Memory B cell (primary cell): ENCODE results near the gene TCP10L.
"Not testable (repeated sequence)": the region's sequence is repeated elsewhere in the genome, so short reads cannot be mapped to it uniquely, and the experiment has no call there.

ENCODE experiments used
- ATAC-seq: fragments of 150-1000 bp; cut with Tn5 transposase; 2 replicates; pipeline ENCODE4 v1.10.0; 2021; ENCODE audit warnings: low read depth, mild to moderate bottlenecking, moderate library complexity
- DNase-seq, 2 donors: peaks; one replicate each; pipeline ENCODE4 v3.0.0; 2022; ENCODE audit warnings: low spot score in 2 of 2
- H3K27ac Mint-ChIP-seq: one replicate; pipeline ENCODE4 v1.8.0; 2022; ENCODE audit warnings: mild to moderate bottlenecking, moderate library complexity, mixed read lengths
- H3K27me3 Mint-ChIP-seq: one replicate; pipeline ENCODE4 v1.8.0; 2022; ENCODE audit warnings: mixed read lengths
- H3K36me3 Mint-ChIP-seq: one replicate; pipeline ENCODE4 v1.8.0; 2022; ENCODE audit warnings: mild to moderate bottlenecking, mixed read lengths
- H3K4me1 Mint-ChIP-seq: one replicate; pipeline ENCODE4 v1.8.0; 2022; ENCODE audit warnings: mixed read lengths
- H3K4me3 Mint-ChIP-seq: one replicate; pipeline ENCODE4 v1.8.0; 2022; ENCODE audit warnings: mild to moderate bottlenecking, moderate library complexity, mixed read lengths
- H3K9me3 Mint-ChIP-seq: one replicate; pipeline ENCODE4 v1.8.0; 2022; ENCODE audit warnings: mixed read lengths

Gene TCP10L

DNA sequence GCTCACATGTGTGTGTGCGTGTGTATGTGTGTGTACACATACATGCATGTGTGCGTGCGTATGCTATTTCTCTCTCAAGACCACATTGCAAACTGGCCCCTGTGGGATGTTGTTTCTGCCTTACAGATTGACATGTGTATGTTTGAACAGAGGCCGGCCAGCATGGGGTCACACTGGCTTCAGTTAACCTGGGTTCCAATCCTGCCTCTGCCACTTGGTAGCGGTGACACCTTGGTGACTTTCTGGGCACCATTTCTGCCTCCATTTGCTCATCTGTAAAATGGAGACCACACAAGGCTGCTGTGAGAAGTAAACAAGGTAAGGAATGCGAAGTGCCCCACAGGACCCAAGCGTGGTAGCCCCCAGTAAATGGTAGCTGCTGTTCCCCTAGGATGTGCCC, 51.7 kb downstream of the TCP10L start:
- Mint-ChIP-seq H3K27ac (no peak overlapping the region), H3K4me1 (peaks cover 2% of the 10 kb centered on the region), H3K9me3 (peaks cover 5% of the 10 kb centered on the region), H3K36me3 (peaks cover 3% of the 10 kb centered on the region), H3K4me3 (no peak overlapping the region), H3K27me3 (peaks cover 18% of the 10 kb centered on the region)
- ATAC-seq (no peak), DNase-seq (no peak)

DNA sequence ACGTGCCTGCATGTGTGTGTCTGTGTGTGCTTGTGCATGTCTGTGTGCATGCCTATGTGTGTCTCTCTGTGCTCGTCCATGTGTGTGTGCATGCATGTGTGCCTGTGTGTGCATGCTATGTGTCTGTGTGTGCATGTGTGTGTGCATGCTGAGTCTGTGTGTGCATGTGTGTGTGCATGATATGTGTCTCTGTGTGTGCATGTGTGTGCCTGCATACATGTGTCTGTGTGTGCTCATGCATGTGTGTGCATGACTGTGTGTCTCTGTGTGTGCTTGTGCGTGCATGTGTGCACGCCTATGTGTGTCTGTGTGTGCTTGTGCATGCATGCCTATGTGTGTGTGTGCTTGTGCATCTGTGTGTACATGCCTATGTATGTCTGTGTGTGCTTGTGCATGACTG, 52.3 kb downstream of the TCP10L start:
- no peak for ATAC-seq
- Mint-ChIP-seq H3K9me3 (peaks cover 5% of the 10 kb centered on the region), H3K27me3 (peaks cover 16% of the 10 kb centered on the region), H3K4me1 (no peaks in the 10 kb centered on the region), H3K36me3 (peaks cover 2% of the 10 kb centered on the region), H3K4me3 (no peak overlapping the region), H3K27ac (no peak overlapping the region)
- DNase-seq, result no peak

DNA sequence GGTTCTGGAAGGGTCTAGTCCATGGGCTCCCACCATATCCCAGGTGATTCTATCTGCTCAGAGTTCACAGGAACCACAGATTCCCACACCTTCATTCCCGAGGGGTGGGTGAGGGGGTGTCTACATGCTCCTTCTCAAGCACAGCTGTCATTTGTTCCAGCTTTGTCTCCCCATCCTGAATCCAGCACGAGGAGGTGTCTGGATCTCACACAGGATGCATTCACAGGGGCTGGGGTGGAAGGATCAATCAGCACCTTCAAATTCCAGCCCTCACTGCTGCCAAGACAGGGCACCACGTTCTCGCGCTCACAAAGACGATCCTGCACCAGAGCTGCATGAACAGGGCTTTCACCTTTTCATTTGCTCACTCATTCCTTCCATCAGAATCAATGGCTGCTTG, 52.7 kb downstream of the TCP10L start:
- no peak for ATAC-seq
- Mint-ChIP-seq H3K4me1 (no peaks in the 10 kb centered on the region), H3K9me3 (peaks cover 5% of the 10 kb centered on the region), H3K27ac (no peak overlapping the region), H3K36me3 (peaks cover 2% of the 10 kb centered on the region), H3K4me3 (no peak overlapping the region), H3K27me3 (peaks cover 16% of the 10 kb centered on the region)
- DNase-seq, result no peak

DNA sequence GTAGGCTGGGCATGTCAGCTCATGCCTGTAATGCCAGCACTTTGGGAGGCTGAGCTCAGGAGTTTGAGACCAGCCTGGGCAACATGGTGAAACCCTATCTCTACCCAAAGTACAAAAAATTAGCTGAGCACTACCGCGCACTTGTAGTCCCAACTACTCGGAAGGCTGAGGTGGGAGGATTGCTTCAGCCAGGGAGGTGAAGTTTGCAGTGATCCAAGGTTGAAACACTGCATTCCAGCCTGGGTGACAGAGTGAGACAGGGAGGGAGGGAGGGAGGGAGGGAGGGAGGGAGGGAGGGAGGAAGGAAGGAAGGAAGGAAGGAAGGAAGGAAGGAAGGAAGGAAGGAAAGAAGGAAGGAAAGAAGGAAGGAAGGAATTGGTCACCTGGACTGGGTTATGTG, 53.8 kb downstream of the TCP10L start:
- ATAC-seq, H3K9me3 Mint-ChIP-seq: not testable (repeated sequence)

DNA sequence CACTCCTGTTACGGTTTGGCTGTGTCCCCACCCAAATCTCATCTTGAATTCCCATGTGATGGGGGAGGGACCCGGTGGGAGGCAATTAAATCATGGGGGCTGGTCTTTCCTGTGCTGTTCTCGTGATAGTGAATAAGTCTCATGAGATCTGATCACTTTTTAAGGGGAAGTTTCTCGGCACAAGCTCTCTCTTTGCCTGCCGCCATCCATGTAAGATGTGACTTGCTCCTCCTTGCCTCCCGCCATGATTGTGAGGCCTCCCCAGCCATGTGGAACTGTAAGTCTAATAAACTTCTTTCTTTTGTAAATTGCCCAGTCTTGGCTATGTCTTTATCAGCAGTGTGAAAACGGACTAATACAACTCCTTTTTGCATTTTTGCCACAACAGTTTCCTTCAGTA, 54.5 kb downstream of the TCP10L start:
- not testable (repeated sequence) for DNase-seq, H3K4me1 Mint-ChIP-seq, ATAC-seq, H3K36me3 Mint-ChIP-seq, H3K9me3 Mint-ChIP-seq, H3K4me3 Mint-ChIP-seq, H3K27ac Mint-ChIP-seq
- peaks cover 13% of the 10 kb centered on the region for H3K27me3 Mint-ChIP-seq

More for the DNA sequence above, 53.8 kb downstream of the TCP10L start:
- not testable (repeated sequence) for H3K4me1 Mint-ChIP-seq, H3K36me3 Mint-ChIP-seq, H3K27ac Mint-ChIP-seq, DNase-seq, H3K4me3 Mint-ChIP-seq
- peaks cover 13% of the 10 kb centered on the region for H3K27me3 Mint-ChIP-seq

DNA sequence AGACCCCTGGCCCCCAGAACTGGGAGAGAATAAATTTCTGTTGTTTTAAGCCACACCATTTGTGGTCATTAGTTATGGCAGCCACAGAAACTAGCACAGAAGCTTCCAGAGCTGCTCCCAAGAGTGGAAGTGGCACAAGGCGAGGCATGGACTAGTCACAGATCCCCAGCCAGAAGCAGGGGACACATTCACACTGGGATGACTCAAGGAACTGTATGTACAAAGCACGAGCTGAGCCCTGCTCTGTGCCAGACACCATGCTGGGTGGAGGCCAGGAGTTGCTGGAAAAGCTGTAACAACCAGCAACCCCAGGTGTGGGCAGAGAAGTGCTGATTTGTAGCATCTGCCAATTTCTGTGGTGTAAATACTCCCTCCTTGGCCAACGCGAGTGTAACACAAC, 55.6 kb downstream of the TCP10L start:
- H3K27ac Mint-ChIP-seq, result no peak overlapping the region
- no peaks in the 10 kb centered on the region for H3K4me1 Mint-ChIP-seq
- ATAC-seq (no peak), DNase-seq (no peak)
- no peak overlapping the region for H3K4me3 Mint-ChIP-seq
- H3K27me3 Mint-ChIP-seq, result peaks cover 9% of the 10 kb centered on the region
- peaks cover 7% of the 10 kb centered on the region for H3K9me3 Mint-ChIP-seq
- H3K36me3 Mint-ChIP-seq, result peaks cover 2% of the 10 kb centered on the region

DNA sequence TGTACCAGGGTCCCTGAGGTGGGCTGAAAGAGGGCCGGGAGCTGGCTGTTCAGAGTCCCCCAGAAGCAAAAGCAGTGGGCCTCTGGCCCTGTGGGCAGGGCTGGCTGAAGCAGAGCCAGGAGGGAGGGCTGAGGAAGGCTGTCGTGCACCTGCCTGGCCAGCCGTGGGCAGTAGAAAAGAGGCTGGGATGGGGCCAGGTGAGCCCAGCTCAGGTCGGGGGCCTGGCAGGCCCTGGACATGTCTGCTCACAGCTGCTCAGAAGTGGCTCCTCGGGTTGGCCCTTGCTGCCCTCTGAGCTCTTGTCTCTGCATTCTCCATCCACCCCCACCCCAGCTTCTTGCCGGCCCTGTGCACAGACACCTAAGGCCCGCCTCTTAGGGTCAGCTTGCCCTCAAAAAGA, 60.0 kb downstream of the TCP10L start:
- no peak for ATAC-seq
- Mint-ChIP-seq H3K36me3 (no peaks in the 10 kb centered on the region), H3K9me3 (peaks cover 2% of the 10 kb centered on the region), H3K4me3 (no peak overlapping the region), H3K27ac (no peak overlapping the region), H3K4me1 (no peaks in the 10 kb centered on the region), H3K27me3 (peaks cover 15% of the 10 kb centered on the region)
- no peak for DNase-seq

DNA sequence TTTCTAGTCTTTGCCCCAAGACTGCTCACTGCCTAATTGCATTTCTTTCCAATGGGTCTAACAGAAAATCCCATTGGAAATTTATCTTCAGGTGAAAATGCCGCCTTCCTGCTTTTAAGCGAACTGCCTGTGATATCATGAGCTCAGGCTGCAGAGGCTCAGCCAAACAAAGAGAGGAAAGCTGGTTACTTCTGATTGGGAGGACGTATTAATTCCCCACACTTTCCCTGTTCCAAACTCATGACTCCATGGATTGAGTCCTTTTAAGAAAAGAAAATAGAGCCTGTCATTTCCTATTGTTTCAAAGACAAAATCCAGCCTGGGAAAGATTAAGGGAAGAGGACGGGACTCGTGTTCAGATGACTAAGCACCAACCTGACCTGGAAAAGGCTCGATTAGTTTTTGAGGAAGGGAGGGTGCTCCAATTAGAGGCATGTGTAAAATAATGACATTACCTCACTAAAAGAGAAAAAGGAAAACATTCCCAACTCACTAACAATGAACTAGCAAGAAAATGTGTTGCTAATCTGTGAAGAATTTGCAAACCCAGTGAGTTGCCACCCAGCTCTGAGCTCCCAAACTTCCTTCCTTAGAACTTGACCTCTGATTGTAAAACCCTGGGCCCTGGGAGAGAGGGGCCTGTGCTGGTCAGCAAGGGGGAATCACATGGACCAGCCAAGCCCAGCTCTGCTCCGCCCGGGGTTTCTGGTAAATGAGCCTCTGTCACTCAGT, 61.2 kb downstream of the TCP10L start:
- ATAC-seq (no peak), DNase-seq (no peak)
- Mint-ChIP-seq H3K9me3 (peaks cover 2% of the 10 kb centered on the region), H3K4me3 (no peak overlapping the region), H3K27ac (no peak overlapping the region), H3K36me3 (no peaks in the 10 kb centered on the region), H3K27me3 (peaks cover 15% of the 10 kb centered on the region), H3K4me1 (no peaks in the 10 kb centered on the region)
